ENCODE results near the gene ZPR1. TPM values are rescaled to one million over a fixed set of nuclear protein-coding genes. Genes with fewer than 3 reads are reported as not detected.

Gene ZPR1
- 139 TPM for total RNA-seq (2021; ENCODE audit: unreplicated experiment)
- polyA plus RNA-seq (2012; ENCODE audit: insufficient read length), result 130 TPM
- percentile 94 among the genes with signal in this experiment for Bru-seq, nascent RNA
- percentile 95 among the genes with signal in this experiment for BruChase-seq, experiment 1, labeled RNA remaining after a 2-hour chase
- percentile 96 among the genes with signal in this experiment for BruChase-seq, experiment 2, labeled RNA remaining after a 6-hour chase
- long read RNA-seq, full-length matches to known transcripts, result 288 of 319 reads
- long read RNA-seq, partial matches to known transcripts, result 16 of 319 reads
- long read RNA-seq, other reads (novel, unspliced or antisense), result 15 of 319 reads

GRCh38 chr11:116787786-116788486 lies at the start of gene ZPR1:
Gene ZPR1, minus strand, starts transcription at chr11:116788023. Its CDS starts 33 bp downstream, at chr11:116787990.
- in situ Hi-C loops (cut with HindIII; ENCODE audit: low pct_unique_long_range_greater_than_20kb, low sequenced_read_pairs), result loop anchor here (10.0 kb wide), 1 partner anchor 217 kb away; no protein-coding TSS in a partner anchor
- BruUV-seq (replicated peaks), result TSS peak; percentile 99

More at GRCh38 chr11:116787786-116788486, at the start of gene ZPR1:
- peak; percentile 94 for ATAC-seq
- Histone ChIP-seq H3K27me3 (ENCODE audit: control insufficient read depth, insufficient read depth, low read length) (no peaks in the 10 kb centered on the region), H3K36me3 (ENCODE audit: control insufficient read depth, insufficient read depth, low read length) (peaks cover 44% of the 10 kb centered on the region), H3K9me3 (ENCODE audit: control insufficient read depth, insufficient read depth, low read depth, low read length) (no peaks in the 10 kb centered on the region), H3K27ac (ENCODE audit: low read length) (peak within 1 kb of the TSS; percentile 95), H3K4me1 (ENCODE audit: control insufficient read depth, insufficient read depth, low read length) (peaks cover 15% of the 10 kb centered on the region), H3K4me3 (ENCODE audit: low read depth in 2 of 2, low read length in 2 of 2) (peak within 1 kb of the TSS; percentile 86 to 97)
- no peak for DNase-seq (ENCODE audit: low read depth, low spot score)
- peak; percentile 98 for TF ChIP-seq POLR2AphosphoS5 (IDR thresholded peaks at IDR 0.05; ENCODE audit: low read depth, low read length)
- TF ChIP-seq SIN3A (IDR thresholded peaks at IDR 0.05; ENCODE audit: borderline replicate concordance, insufficient read depth, low read depth, low read length), result peak; percentile 97; the same call in 1 of the 2 replicates
- TF ChIP-seq REST (IDR thresholded peaks at IDR 0.05; ENCODE audit: insufficient read depth in 1 of 2, low read depth in 2 of 2, low read length in 1 of 2), result 0 out of 4 replicates have a peak, but pooled peaks of 1 of the 2 experiments have one; percentile 47
- no peak for TF ChIP-seq TCF7L2 (IDR thresholded peaks at IDR 0.05; ENCODE audit: low read depth, low read length)
- TF ChIP-seq CTCF (IDR thresholded peaks at IDR 0.05), result no peak
- CTCF ChIA-PET, result no interaction called here
- intact Hi-C loops (cut with micrococcal nuclease; ENCODE audit: unreplicated experiment), result no loop called here
- POLR2A ChIA-PET, result interaction anchor here (0.6 kb wide), 2 partner anchors 231 to 322 kb away, joined by 3 to 5 read pairs; no protein-coding TSS in a partner anchor

Measured in Panc1 (cell line).